ENCODE results near the gene C17orf113.

Gene C17orf113

DNA sequence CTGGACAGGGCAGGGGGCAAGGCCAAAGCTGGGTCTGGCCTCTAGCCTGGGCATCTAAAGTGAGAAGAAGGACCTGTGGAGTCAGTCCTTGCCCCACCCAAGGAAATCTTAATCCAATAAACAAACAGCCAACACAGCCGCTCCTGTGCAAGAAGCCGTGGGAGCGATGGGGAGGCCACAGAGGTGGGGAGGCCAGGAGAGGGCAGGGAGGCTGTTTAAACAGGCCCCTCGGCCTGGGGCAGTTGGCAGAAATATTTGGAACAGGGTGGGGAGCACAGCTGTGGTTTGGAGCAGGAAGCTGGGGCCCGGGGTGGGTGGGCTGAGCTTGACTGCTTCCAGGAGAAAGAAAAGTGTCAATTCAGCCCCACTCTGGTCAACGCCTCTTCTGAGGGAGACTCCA, 42.5 kb upstream of the C17orf113 start:
- no peak overlapping the region for H3K4me3 Mint-ChIP-seq
- H3K9me3 Mint-ChIP-seq: no peaks in the 10 kb centered on the region
- no peak overlapping the region for H3K27ac Mint-ChIP-seq
- H3K36me3 Mint-ChIP-seq (ENCODE audit: low read depth): no peaks in the 10 kb centered on the region
- peaks cover 29% of the 10 kb centered on the region for H3K27me3 Mint-ChIP-seq (ENCODE audit: low read depth)
- TF ChIP-seq, protein P1, sequence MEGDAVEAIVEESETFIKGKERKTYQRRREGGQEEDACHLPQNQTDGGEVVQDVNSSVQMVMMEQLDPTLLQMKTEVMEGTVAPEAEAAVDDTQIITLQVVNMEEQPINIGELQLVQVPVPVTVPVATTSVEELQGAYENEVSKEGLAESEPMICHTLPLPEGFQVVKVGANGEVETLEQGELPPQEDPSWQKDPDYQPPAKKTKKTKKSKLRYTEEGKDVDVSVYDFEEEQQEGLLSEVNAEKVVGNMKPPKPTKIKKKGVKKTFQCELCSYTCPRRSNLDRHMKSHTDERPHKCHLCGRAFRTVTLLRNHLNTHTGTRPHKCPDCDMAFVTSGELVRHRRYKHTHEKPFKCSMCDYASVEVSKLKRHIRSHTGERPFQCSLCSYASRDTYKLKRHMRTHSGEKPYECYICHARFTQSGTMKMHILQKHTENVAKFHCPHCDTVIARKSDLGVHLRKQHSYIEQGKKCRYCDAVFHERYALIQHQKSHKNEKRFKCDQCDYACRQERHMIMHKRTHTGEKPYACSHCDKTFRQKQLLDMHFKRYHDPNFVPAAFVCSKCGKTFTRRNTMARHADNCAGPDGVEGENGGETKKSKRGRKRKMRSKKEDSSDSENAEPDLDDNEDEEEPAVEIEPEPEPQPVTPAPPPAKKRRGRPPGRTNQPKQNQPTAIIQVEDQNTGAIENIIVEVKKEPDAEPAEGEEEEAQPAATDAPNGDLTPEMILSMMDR (IDR thresholded peaks at IDR 0.05; ENCODE audit: unreplicated experiment in 3 of 3): no peak
- peaks cover 31% of the 10 kb centered on the region for H3K4me1 Mint-ChIP-seq

DNA sequence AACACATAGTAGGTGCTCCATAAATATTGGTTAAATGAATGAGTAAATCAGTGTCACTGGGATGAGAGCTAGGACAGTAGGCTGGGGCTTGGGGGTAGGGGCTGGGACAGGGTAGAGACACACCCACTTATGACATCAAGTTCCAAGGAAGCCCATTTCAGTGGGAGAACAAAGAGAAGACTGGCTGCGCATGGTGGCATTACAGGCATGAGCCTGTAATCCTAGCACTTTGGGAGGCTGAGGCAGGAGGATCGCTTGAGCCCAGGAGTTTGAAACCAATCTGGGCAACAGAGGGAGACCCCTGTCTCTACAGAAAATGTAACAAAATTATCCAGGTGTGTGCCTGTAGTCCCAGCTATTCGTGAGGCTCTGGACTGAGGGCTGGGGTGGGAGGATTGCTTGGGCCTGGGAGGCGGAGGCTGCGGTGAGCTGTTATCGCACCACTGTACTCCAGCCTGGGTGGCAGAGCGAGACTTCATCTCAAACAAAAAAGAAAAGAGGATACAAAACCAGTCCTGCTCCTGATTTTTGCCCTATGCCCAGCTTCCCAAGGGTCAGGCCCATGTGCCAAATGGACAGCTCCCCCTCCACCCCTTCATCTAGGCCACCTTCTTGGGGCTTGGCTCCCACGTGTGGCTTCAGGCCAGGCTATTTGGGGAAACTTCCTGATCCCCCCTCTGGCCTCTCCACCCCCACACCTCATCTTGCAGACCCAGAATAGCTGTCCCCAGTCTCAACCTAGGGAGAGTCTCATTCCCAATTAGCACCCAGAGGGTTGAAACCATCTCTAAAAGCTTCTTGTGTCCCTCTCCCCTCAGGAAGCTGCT, 40.8 kb upstream of the C17orf113 start:
- Mint-ChIP-seq H3K27me3 (ENCODE audit: low read depth) (peaks cover 11% of the 10 kb centered on the region), H3K4me1 (peaks cover 34% of the 10 kb centered on the region), H3K27ac (no peak overlapping the region), H3K36me3 (ENCODE audit: low read depth) (no peaks in the 10 kb centered on the region), H3K4me3 (peak overlapping the region in 1 of 3 experiments; percentile 14), H3K9me3 (no peaks in the 10 kb centered on the region)
- TF ChIP-seq, protein P1 (IDR thresholded peaks at IDR 0.05; ENCODE audit: unreplicated experiment in 3 of 3): no peak

DNA sequence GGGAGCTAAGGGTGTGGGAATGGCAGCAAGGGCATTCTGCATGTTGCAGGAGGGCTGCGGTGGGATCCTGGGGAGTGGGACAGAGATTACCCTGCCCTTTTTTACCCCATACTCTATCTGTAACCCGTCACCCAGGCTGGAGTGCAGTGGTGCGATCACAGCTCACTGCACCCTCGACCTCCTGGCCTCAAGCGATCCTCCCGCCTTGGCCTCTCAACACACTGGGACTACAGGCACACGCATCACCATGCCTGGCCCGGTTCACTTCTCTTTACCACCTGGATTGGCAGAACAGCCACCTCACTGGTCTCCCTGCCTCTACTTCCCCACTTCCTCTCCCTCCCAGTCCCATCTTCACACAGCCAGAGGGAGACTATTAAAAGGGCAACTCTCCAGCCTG, 38.3 kb upstream of the C17orf113 start:
- Mint-ChIP-seq H3K36me3 (ENCODE audit: low read depth) (no peaks in the 10 kb centered on the region), H3K4me3 (no peak overlapping the region), H3K9me3 (no peaks in the 10 kb centered on the region), H3K4me1 (peaks cover 29% of the 10 kb centered on the region), H3K27me3 (ENCODE audit: low read depth) (peaks cover 4% of the 10 kb centered on the region), H3K27ac (no peak overlapping the region)
- TF ChIP-seq, protein P1 (IDR thresholded peaks at IDR 0.05; ENCODE audit: unreplicated experiment in 3 of 3): no peak

DNA sequence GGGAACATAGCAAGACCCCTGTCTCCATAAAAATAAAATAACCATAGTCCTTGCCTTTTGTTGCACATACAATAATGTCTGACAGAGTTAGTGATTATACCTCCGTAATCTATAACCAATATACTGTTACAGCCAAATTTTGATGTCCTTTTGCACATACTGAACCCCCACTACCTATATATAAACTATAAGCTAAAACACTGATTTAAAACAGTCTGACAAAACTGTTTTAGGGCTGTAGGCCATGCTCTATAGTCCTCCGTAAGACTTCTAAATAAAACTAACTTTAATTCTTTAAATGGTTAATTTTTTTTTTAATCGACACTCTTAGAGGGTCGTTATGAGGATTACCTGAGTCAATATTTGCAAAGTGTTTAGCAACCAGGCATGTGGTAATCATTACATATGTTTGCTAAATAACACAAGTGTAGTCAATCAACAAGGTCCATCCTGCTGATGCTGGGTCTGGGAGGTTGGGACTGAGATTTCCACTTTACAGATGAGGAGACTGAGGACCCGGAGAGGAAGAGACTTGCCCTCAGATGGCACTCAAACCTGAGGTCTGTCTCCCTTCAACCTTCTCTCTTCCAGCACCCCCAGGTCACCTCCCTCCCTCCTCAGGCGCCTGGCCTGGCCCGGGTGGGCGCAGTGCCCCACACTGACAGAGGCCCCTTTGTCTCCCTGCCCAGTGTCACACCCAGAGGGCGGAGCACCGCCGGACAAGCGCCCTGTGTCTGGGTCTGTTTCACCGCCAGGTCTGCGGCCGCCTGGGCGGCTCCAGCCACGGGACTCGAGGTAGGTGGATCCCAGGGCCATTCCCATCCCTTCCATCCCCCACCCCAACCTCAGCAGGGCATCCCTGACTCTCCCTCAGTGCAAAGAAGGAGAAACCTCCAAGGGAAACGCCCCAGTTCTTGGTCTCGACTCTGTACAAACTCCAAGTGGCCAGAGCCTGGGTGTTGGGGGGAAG, 37.6 kb upstream of the C17orf113 start:
- Mint-ChIP-seq H3K36me3 (ENCODE audit: low read depth) (no peaks in the 10 kb centered on the region), H3K9me3 (no peaks in the 10 kb centered on the region), H3K4me1 (peaks cover 29% of the 10 kb centered on the region), H3K4me3 (no peak overlapping the region), H3K27me3 (ENCODE audit: low read depth) (peaks cover 4% of the 10 kb centered on the region), H3K27ac (peak overlapping the region in 1 of 3 experiments; percentile 50)
- TF ChIP-seq, protein P1 (IDR thresholded peaks at IDR 0.05; ENCODE audit: unreplicated experiment in 3 of 3): no peak

DNA sequence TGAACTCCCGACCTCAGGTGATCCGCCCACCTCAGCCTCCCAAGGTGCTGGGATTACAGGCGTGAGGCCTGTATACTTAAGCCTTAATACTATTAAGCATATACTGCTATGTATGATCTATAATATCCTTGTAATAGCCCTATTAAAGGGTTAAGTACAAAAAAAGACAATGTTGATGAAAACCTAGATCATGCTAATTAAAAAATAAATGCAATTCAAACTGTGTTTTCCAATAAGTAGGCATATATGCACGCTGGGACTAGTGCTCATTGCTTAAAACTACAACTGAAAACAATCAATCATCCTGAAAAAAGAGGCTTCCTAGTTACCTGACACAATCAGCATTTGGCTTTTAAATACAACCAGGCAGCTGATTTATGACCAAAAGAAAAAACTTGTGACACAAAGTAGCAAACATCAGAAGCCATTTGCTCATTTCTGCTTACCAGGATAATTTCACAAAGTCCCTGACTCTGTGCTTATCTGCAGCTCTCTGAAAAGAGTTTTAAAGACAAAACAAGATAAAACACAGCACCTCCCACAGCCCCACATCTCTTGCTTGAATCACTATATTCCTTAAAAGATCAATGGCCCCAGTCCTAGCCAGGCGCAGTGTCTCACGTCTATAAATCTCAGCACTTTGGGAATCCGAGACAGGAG, 36.8 kb upstream of the C17orf113 start:
- TF ChIP-seq, protein P1 (IDR thresholded peaks at IDR 0.05; ENCODE audit: unreplicated experiment in 3 of 3): no peak
- Mint-ChIP-seq H3K9me3 (no peaks in the 10 kb centered on the region), H3K27ac (peak overlapping the region in 1 of 3 experiments; percentile 50), H3K36me3 (ENCODE audit: low read depth) (no peaks in the 10 kb centered on the region), H3K27me3 (ENCODE audit: low read depth) (peaks cover 4% of the 10 kb centered on the region), H3K4me1 (peaks cover 29% of the 10 kb centered on the region), H3K4me3 (no peak overlapping the region)

Data from nephron (organoid).